Measurements from ENCODE around the gene CDC42.
"Not testable (repeated sequence)": the region's sequence is repeated elsewhere in the genome, so short reads cannot be mapped to it uniquely, and the experiment has no call there.

GRCh38 chr1:22014575-22015206 lies 37.8 kb upstream of the CDC42 start:
- not testable (repeated sequence) for TF ChIP-seq RAD21 (IDR thresholded peaks at IDR 0.05; ENCODE audit: insufficient read depth, low read depth, low read length); SPI1 (IDR thresholded peaks at IDR 0.05; ENCODE audit: borderline replicate concordance, insufficient read depth, low read depth, low read length); STAT1 (conservative IDR thresholded peaks at IDR 0.05); KDM1A (IDR thresholded peaks at IDR 0.05; ENCODE audit: borderline replicate concordance); BRCA1 (IDR thresholded peaks at IDR 0.05; ENCODE audit: low read depth, low read length); POLR2AphosphoS5 (IDR thresholded peaks at IDR 0.05; ENCODE audit: low read length); CTCF (IDR thresholded peaks at IDR 0.05 in 2 of 3, conservative IDR thresholded peaks at IDR 0.05 in 1 of 3; ENCODE audit: control insufficient read depth in 2 of 3, extremely low read depth in 1 of 3, insufficient read depth in 1 of 3, low read depth in 3 of 3, low read length in 3 of 3); POLR2A (IDR thresholded peaks at IDR 0.05; ENCODE audit: low read depth, low read length); EED (IDR thresholded peaks at IDR 0.05; ENCODE audit: low read depth); RCOR1 (conservative IDR thresholded peaks at IDR 0.05; ENCODE audit: low read depth, low read length); ATF3 (IDR thresholded peaks at IDR 0.05; ENCODE audit: borderline replicate concordance, extremely low read depth, low read depth, low read length)

Data from GM12878 (cell line).